ENCODE measurements around the gene BCL10.

BCL10 gene

DNA sequence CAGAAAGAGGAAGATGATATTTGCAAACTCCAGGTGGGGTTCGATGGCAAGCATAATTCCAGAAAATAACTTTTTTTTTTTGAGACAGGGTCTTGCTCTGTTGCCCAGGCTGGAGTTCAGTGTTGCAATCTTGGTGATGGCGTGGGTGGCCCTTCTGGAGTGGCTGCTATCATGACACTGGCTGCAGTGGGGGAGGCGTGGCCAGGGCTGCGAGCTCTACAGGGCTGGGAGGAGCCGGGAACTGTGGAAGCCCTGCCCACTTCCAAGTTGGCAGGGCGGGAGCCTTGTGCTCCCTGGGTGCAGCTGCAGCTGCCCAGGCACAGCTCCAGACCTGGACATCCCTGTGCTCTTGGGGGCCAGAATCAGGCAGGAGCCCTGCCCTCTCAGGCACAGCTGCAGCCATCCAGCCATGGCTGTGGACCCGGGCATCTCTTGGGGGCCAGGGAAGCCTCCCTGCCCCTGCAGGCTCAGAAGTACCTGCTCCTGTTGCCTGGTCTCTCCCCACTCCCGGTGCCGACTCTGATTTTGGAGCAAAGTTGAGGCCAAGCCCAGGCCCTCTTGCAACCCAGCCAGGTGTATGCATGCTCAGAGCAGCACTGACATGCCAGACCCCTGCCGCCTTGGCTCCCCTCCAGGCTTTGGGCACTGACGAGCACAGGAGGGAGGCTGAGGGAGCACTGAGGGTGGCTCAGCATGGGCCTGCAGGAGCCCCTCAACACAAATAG is 7.2 kb upstream of the BCL10 start:
- TF ChIP-seq, protein P1, sequence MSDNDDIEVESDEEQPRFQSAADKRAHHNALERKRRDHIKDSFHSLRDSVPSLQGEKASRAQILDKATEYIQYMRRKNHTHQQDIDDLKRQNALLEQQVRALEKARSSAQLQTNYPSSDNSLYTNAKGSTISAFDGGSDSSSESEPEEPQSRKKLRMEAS (IDR thresholded peaks at IDR 0.05), result no peak; the same call in 1 of the 2 replicates
- peak; percentile 24; the same call in 1 of the 2 replicates for TF ChIP-seq EGR1 (IDR thresholded peaks at IDR 0.05)
- TF ChIP-seq CEBPB (IDR thresholded peaks at IDR 0.05), result peak; percentile 84

DNA sequence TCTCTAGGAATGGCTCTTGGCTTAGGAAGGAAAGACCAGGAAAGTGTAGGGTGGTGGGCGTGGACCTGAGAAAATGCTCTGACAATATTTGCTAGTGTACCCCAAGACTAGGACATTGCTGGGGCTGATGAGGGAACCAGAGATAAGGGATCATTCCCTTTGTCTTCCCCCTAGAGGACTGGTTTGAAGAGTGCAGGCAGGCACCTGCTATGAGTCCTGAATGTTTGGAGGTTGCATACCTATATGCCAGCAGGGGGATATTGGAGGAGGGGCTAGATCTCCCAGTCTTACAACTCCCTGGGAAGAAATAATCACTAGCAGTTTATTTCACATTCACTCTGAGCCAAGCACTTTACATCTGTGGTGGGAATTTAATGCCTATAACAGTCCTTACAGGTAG is 6.0 kb upstream of the BCL10 start:
- TF ChIP-seq, protein P2, sequence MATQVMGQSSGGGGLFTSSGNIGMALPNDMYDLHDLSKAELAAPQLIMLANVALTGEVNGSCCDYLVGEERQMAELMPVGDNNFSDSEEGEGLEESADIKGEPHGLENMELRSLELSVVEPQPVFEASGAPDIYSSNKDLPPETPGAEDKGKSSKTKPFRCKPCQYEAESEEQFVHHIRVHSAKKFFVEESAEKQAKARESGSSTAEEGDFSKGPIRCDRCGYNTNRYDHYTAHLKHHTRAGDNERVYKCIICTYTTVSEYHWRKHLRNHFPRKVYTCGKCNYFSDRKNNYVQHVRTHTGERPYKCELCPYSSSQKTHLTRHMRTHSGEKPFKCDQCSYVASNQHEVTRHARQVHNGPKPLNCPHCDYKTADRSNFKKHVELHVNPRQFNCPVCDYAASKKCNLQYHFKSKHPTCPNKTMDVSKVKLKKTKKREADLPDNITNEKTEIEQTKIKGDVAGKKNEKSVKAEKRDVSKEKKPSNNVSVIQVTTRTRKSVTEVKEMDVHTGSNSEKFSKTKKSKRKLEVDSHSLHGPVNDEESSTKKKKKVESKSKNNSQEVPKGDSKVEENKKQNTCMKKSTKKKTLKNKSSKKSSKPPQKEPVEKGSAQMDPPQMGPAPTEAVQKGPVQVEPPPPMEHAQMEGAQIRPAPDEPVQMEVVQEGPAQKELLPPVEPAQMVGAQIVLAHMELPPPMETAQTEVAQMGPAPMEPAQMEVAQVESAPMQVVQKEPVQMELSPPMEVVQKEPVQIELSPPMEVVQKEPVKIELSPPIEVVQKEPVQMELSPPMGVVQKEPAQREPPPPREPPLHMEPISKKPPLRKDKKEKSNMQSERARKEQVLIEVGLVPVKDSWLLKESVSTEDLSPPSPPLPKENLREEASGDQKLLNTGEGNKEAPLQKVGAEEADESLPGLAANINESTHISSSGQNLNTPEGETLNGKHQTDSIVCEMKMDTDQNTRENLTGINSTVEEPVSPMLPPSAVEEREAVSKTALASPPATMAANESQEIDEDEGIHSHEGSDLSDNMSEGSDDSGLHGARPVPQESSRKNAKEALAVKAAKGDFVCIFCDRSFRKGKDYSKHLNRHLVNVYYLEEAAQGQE (IDR thresholded peaks at IDR 0.05; ENCODE audit: low read depth), result no peak
- TF ChIP-seq TCF12 (IDR thresholded peaks at IDR 0.05; ENCODE audit: low read depth), result no peak
- no peak for TF ChIP-seq EP300 (IDR thresholded peaks at IDR 0.05; ENCODE audit: borderline replicate concordance)
- no peak for TF ChIP-seq EGR1 (IDR thresholded peaks at IDR 0.05)
- TF ChIP-seq ZBTB7A (IDR thresholded peaks at IDR 0.05; ENCODE audit: low read depth), result no peak
- no peak for TF ChIP-seq TAF1 (IDR thresholded peaks at IDR 0.05; ENCODE audit: low read depth)
- no peak for TF ChIP-seq YY1 (IDR thresholded peaks at IDR 0.05; ENCODE audit: low read depth)
- no peak for TF ChIP-seq CREB1 (IDR thresholded peaks at IDR 0.05; ENCODE audit: low read depth)
- no peak for TF ChIP-seq TEAD4 (IDR thresholded peaks at IDR 0.05)

DNA sequence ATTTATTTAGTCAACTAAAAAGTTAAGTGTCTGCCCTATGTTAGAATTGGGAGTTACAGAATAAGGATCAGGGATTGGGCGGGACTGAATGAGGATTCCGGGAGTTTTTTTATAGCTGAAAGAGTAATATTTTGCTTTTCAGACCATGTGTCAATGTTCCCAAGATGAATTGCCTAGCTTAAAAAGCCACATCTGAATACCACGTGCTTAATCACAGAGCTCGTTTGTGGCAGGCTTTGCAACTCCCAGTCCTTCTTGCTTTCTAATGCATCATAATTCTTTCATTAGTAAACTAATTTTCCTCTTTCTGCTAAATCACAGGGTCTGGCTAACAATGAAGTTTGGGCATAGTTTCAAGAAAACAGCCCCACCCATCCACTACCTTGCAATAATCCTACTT is 4.2 kb upstream of the BCL10 start:
- TF ChIP-seq TEAD4 (IDR thresholded peaks at IDR 0.05), result no peak
- no peak for TF ChIP-seq EGR1 (IDR thresholded peaks at IDR 0.05)
- TF ChIP-seq TCF12 (IDR thresholded peaks at IDR 0.05; ENCODE audit: low read depth), result no peak
- no peak for TF ChIP-seq RAD21 (IDR thresholded peaks at IDR 0.05; ENCODE audit: low read depth)
- TF ChIP-seq EP300 (IDR thresholded peaks at IDR 0.05; ENCODE audit: borderline replicate concordance), result no peak
- no peak for TF ChIP-seq NFIC (IDR thresholded peaks at IDR 0.05)
- TF ChIP-seq, protein P1 (IDR thresholded peaks at IDR 0.05), result no peak
- no peak for TF ChIP-seq FOXM1 (IDR thresholded peaks at IDR 0.05; ENCODE audit: borderline replicate concordance, low read depth)
- TF ChIP-seq, protein P3, sequence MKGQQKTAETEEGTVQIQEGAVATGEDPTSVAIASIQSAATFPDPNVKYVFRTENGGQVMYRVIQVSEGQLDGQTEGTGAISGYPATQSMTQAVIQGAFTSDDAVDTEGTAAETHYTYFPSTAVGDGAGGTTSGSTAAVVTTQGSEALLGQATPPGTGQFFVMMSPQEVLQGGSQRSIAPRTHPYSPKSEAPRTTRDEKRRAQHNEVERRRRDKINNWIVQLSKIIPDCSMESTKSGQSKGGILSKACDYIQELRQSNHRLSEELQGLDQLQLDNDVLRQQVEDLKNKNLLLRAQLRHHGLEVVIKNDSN (IDR thresholded peaks at IDR 0.05), result no peak
- TF ChIP-seq CEBPB (IDR thresholded peaks at IDR 0.05), result no peak

DNA sequence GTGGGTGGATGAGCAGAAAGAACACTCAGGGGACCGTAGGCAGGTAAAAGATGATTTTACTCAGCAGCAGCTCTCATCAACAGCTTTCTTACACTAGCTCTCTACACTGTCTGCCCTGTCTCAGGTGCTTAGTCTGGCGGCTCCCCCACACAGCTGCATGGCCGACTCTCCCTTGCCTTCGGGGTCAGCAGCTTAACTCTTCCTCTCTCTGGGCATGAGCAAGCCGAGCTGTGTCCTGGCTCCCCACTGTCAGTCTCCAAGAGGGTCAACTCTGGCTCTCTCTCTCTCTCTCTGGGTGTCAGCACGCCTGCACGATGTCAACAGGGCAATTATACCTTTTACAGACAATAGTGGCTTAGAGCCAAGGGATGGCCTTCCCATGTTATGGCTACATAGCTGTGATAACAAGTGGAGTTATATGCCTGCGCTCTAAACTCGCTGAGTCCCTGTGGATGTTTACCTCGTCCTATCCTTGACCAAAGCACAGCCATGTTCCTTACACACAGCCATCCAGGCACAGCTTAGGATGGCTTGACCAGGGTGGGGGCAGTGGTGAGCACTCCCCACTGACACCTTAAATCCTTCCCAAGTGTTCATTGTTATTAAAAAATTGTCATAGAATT is 3.1 kb upstream of the BCL10 start:
- TF ChIP-seq TEAD4 (IDR thresholded peaks at IDR 0.05), result no peak
- TF ChIP-seq, protein P1 (IDR thresholded peaks at IDR 0.05), result no peak
- TF ChIP-seq CREB1 (IDR thresholded peaks at IDR 0.05; ENCODE audit: low read depth), result no peak
- no peak for TF ChIP-seq RAD21 (IDR thresholded peaks at IDR 0.05; ENCODE audit: low read depth)
- TF ChIP-seq ZBTB7A (IDR thresholded peaks at IDR 0.05; ENCODE audit: low read depth), result no peak
- no peak for TF ChIP-seq NFIC (IDR thresholded peaks at IDR 0.05)

DNA sequence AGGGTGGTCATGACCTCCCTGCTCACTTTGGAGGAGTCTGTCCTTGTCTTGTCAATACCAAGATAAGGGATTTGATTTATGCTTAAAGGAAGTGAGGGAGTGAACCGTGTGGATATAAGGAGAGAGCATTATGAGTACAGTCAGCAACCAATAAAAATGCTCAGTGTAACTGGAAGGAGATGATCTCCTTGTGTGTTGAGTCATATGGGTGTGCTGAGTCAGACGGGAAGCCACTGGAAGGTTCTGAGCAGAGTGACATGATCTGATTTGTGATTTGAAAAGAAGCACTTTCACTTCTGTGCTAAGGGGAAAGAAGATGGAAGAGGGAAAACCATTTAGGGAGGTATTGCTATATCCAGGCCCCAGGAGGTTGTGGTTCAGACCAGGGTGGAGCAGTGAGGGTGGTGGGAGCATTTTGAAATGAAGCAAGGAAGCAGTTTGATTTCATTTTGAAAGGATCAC is 2.5 kb upstream of the BCL10 start:
- TF ChIP-seq EP300 (IDR thresholded peaks at IDR 0.05; ENCODE audit: borderline replicate concordance) (no peak), YY1 (IDR thresholded peaks at IDR 0.05; ENCODE audit: low read depth) (no peak), CEBPB (IDR thresholded peaks at IDR 0.05) (no peak), TEAD4 (IDR thresholded peaks at IDR 0.05) (no peak), CREB1 (IDR thresholded peaks at IDR 0.05; ENCODE audit: low read depth) (no peak), EGR1 (IDR thresholded peaks at IDR 0.05) (no peak), ZBTB7A (IDR thresholded peaks at IDR 0.05; ENCODE audit: low read depth) (no peak), TCF12 (IDR thresholded peaks at IDR 0.05; ENCODE audit: low read depth) (no peak), FOXM1 (IDR thresholded peaks at IDR 0.05; ENCODE audit: borderline replicate concordance, low read depth) (no peak), NFIC (IDR thresholded peaks at IDR 0.05) (no peak)
- TF ChIP-seq, protein P1 (IDR thresholded peaks at IDR 0.05), result no peak
- TF ChIP-seq, protein P3 (IDR thresholded peaks at IDR 0.05), result no peak
- TF ChIP-seq, protein P2 (IDR thresholded peaks at IDR 0.05; ENCODE audit: low read depth), result no peak
